Adrenal gland (tissue), 12 donors: ENCODE data around the gene ZNF445. TPM values are rescaled to one million over a fixed set of nuclear protein-coding genes. Genes with fewer than 3 reads are reported as not detected.
A peak's percentile ranks its signal among the peaks of the same experiment; 100 is the strongest.

ENCODE experiments used
- DNase-seq, 7 donors: peaks; one replicate each; pipeline ENCODE4 v3.0.0-alpha.2; 2019 to 2020
- H3K27ac ChIP-seq, 5 donors: fragments of 200-600 bp; sonication (generic) in 4 of 5; 1 replicate in 3 of 5; 2 replicates in 2 of 5; pipeline versions ENCODE4 v1.5.1 to v1.8.0; 2016 to 2020; ENCODE audit warnings: mild to moderate bottlenecking in 1 of 5
- H3K27me3 ChIP-seq: fragments of 200-600 bp; 2 replicates; pipeline ENCODE4 v1.8.0; 2021
- H3K36me3 ChIP-seq, 2 donors: fragments of 200-600 bp; replicated peaks in 1 of 2; 1 replicate in 1 of 2; 2 replicates in 1 of 2; pipeline versions ENCODE4 v1.5.1 to v1.8.0; 2018 to 2022
- H3K4me1 ChIP-seq, 2 donors: fragments of 200-600 bp; replicated peaks in 1 of 2; 1 replicate in 1 of 2; 2 replicates in 1 of 2; pipeline versions ENCODE4 v1.5.1 to v1.8.0; 2018 to 2021
- H3K4me3 ChIP-seq, 4 donors: fragments of 200-600 bp; sonication (generic) in 3 of 4; one replicate each; pipeline ENCODE4 v1.5.1; 2016 to 2018
- H3K9me3 ChIP-seq, 3 donors: fragments of 200-600 bp; sonication (generic) in 1 of 3; replicated peaks in 1 of 3; 1 replicate in 2 of 3; 2 replicates in 1 of 3; pipeline versions ENCODE4 v1.5.1 to v1.8.0; 2016 to 2021
- CTCF ChIP-seq, 6 experiments: fragments of 450-650 bp in 4 of 6; fragments of 200-600 bp in 2 of 6; sonication (generic) in 1 of 6; IDR thresholded peaks; 1 replicate in 5 of 6; 2 replicates in 1 of 6; pipeline versions ENCODE4 v1.5.1 to v1.8.0; 2016 to 2021; ENCODE audit warnings: antibody characterized with exemption in 6 of 6, mild to moderate bottlenecking in 2 of 6, moderate library complexity in 1 of 6
- POLR2A ChIP-seq, 2 donors: fragments of 450-650 bp; IDR thresholded peaks; one replicate each; pipeline ENCODE4 v1.6.1; 2017; ENCODE audit warnings: antibody characterized with exemption in 2 of 2, mild to moderate bottlenecking in 2 of 2, moderate library complexity in 1 of 2
- WGBS, 4 donors: extraction: QIAGEN DNeasy Blood & Tissue Kit in 2 of 4; methylation state at CpG; one replicate each; pipeline versions ENCODE4 v1.1.5 to v1.1.7; 2013 to 2017; 5-methylcytosine and 5-hydroxymethylcytosine counted together
- intact Hi-C, 2 donors: fragments of 100-400 bp; cut with DNase I; formaldehyde crosslinking; loops; one replicate each; pipeline versions ENCODE4 v1.14.1 to v1.15.0; 2022 to 2023
- polyA plus RNA-seq, 3 donors: library from polyadenylated mRNA; stranded (reverse); fragments of 200-250 nt in 2 of 3; fragments of 350-450 nt in 1 of 3; fragmentation: Illumina TruSeq in 1 of 3; extraction: RNeasy Lipid Tissue Mini Kit (QIAGEN cat#74804) in 1 of 3; gene quantifications; one replicate each; pipeline ENCODE4 v1.2.3, GENCODE V29; 2013 to 2014
- total RNA-seq, 9 donors: library from RNA; depleted of rRNA in 4 of 9; stranded (reverse); fragments of >200 nt in 4 of 9; fragments of 120-200 nt in 1 of 9; fragmentation: NEBNext Ultra II Directional in 1 of 9; extraction: Animal tissue kit (Norgen Biotek cat#: 25700) in 1 of 9; gene quantifications; one replicate each; pipeline versions ENCODE4 v1.1.0 to v1.2.4, GENCODE V29; 2013 to 2023
- donor health status: healthy with polysubstance abuse.
- donor health status: Bipolar disorder and iron deficiency.
- donor health status: DM: yes; HTN: yes; CAD: no.
- donor health status: DM: no; HTN: no; CAD: no.
- donor health status: DM: no; HTN: no; CAD: no.
- donor health status: DM: yes; HTN: yes; CAD: no.

ZNF445 gene
- total and polyA plus RNA-seq, 12 donors, result 2.6 to 21.1 (median 8.1) TPM

DNA sequence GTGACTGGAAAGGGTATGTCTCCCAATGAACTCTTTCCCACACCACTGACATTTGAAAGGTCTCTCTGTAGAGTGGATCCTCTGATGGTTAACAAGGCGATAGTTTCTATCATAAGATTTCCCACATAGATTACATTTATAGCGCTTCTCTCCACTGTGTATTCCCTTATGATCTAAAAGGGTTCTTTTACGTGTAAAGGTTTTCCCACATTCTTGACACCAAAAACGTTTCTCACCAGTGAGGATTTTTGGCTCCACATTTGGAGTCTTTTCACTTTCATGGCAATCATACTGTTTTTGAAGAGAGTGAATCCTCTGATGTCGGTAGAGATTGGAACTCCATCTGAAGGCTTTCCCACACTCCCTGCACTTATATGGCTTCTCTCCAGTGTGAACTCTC lies 30.5 kb downstream of the ZNF445 start:
- 95 to 97% (median 95%) methylated on average over 5 of the region's 5 CpGs for WGBS, 4 donors
- no peak overlapping the region for H3K4me3 ChIP-seq
- H3K36me3 ChIP-seq, result peaks cover 0 to 48% of the 10 kb centered on the region in 2 donors
- no peak overlapping the region for H3K27ac ChIP-seq
- DNase-seq, result no peak
- H3K9me3 ChIP-seq, result no peaks in the 10 kb centered on the region
- H3K4me1 ChIP-seq, result no peaks in the 10 kb centered on the region
- intact Hi-C loops, result no loop called here
- H3K27me3 ChIP-seq, result no peaks in the 10 kb centered on the region
- TF ChIP-seq CTCF (IDR thresholded peaks at IDR 0.05) (no peak), POLR2A (IDR thresholded peaks at IDR 0.05) (no peak)

GRCh38 chr3:44445786-44446185 lies 31.7 kb downstream of the ZNF445 start:
- no peak overlapping the region for H3K4me3 ChIP-seq
- H3K4me1 ChIP-seq, result peaks cover 0 to 4% of the 10 kb centered on the region in 2 donors
- H3K27ac ChIP-seq, result no peak overlapping the region
- H3K27me3 ChIP-seq, result no peaks in the 10 kb centered on the region
- no peaks in the 10 kb centered on the region for H3K9me3 ChIP-seq
- peaks cover 0 to 45% of the 10 kb centered on the region in 2 donors for H3K36me3 ChIP-seq
- no peak for DNase-seq
- 95 to 100% (median 97%) methylated on average over 4 to 5 of the region's 5 CpGs for WGBS, 4 donors
- intact Hi-C loops, result no loop called here
- TF ChIP-seq POLR2A (IDR thresholded peaks at IDR 0.05), result no peak
- no peak for TF ChIP-seq CTCF (IDR thresholded peaks at IDR 0.05)

- peak in 1 of 7 donors; percentile 30 for DNase-seq
- H3K36me3 ChIP-seq, result peaks cover 0 to 38% of the 10 kb centered on the region in 2 donors
- H3K27me3 ChIP-seq, result no peaks in the 10 kb centered on the region
- peaks cover 0 to 11% of the 10 kb centered on the region in 2 donors for H3K4me1 ChIP-seq
- TF ChIP-seq POLR2A (IDR thresholded peaks at IDR 0.05), result no peak
- no peak for TF ChIP-seq CTCF (IDR thresholded peaks at IDR 0.05)
- H3K9me3 ChIP-seq, result no peaks in the 10 kb centered on the region
- 93 to 97% (median 95%) methylated on average over 7 of the region's 7 CpGs for WGBS, 4 donors
- H3K27ac ChIP-seq, result no peak overlapping the region
- H3K4me3 ChIP-seq, result no peak overlapping the region
- intact Hi-C loops, result no loop called here
These were observed 32.4 kb downstream of the ZNF445 start for GRCh38 chr3:44444896-44445691.

DNA sequence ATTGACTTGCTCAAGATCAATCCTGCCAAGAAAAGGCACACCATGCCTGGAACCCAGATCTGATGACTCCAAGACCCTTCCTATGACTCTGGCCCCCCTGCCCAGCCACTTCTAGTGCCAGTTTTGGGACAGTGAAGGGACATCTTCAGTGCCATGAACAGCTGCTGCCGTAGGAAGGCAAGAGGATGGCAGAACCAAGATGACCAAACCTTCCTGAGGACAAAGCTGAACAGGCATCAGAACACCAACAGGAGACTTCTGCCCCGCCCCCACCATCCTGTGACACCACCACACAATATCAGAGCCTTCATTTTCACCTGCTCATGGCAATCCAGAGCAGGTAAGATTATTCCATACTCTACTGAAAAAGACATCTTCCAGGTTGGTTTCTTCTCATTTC lies 33.0 kb downstream of the ZNF445 start:
- intact Hi-C loops, result no loop called here
- no peaks in the 10 kb centered on the region for H3K9me3 ChIP-seq
- peaks cover 0 to 31% of the 10 kb centered on the region in 2 donors for H3K36me3 ChIP-seq

More for the DNA sequence above, 33.0 kb downstream of the ZNF445 start:
- Histone ChIP-seq H3K4me3 (no peak overlapping the region), H3K27ac (no peak overlapping the region), H3K27me3 (no peaks in the 10 kb centered on the region), H3K4me1 (peaks cover 0 to 14% of the 10 kb centered on the region in 2 donors)
- TF ChIP-seq POLR2A (IDR thresholded peaks at IDR 0.05), result no peak
- no peak for TF ChIP-seq CTCF (IDR thresholded peaks at IDR 0.05)
- peak in 1 of 7 donors; percentile 34 for DNase-seq
- 96 to 100% (median 97%) methylated on average over 2 of the region's 2 CpGs; no CpG with 5 or more reads in 1 of the 4 donors for WGBS, 4 donors
